HL-60 (cell line): ENCODE measurements around the gene WASHC3.

Experiments
- DNase-seq, 2 experiments: peaks; one replicate each; pipeline ENCODE4 v3.0.0-alpha.2; 2010 to 2020; ENCODE audit warnings: low read depth in 1 of 2, low spot score in 1 of 2
- H3K27ac ChIP-seq: fragments of 250-450 bp; sonication (Bioruptor Pico); replicated peaks from 2 replicates; pipeline ENCODE4 v1.5.1; 2020; ENCODE audit warnings: mild to moderate bottlenecking, moderate library complexity
- H3K27me3 ChIP-seq: fragments of 250-450 bp; sonication (Bioruptor Pico); 2 replicates; pipeline ENCODE4 v1.5.1; 2021; ENCODE audit warnings: mild to moderate bottlenecking, moderate library complexity; ENCODE audit not compliant: insufficient read depth, poor library complexity, severe bottlenecking
- H3K4me3 ChIP-seq: replicated peaks from 2 replicates; pipeline ENCODE4 v1.5.1; 2011; ENCODE audit warnings: mild to moderate bottlenecking, control low read depth, low read length; ENCODE audit not compliant: insufficient read depth
- CTCF ChIP-seq: IDR thresholded peaks from one replicate; pipeline ENCODE4 v1.5.1; 2011; ENCODE audit warnings: low read length, control low read depth, inconsistent platforms; ENCODE audit not compliant: insufficient read depth
- GABPA ChIP-seq: IDR thresholded peaks from 2 replicates; pipeline ENCODE4 v1.6.1; 2012; ENCODE audit warnings: low read depth
- POLR2AphosphoS5 ChIP-seq: IDR thresholded peaks from 2 replicates; pipeline ENCODE4 v1.6.1; 2012; ENCODE audit warnings: low read depth
- REST ChIP-seq: IDR thresholded peaks from 2 replicates; pipeline ENCODE4 v1.6.1; 2012; ENCODE audit warnings: low read depth; ENCODE audit not compliant: insufficient replicate concordance
- SPI1 ChIP-seq: IDR thresholded peaks from 2 replicates; pipeline ENCODE4 v1.6.1; 2012; ENCODE audit warnings: low read depth, mild to moderate bottlenecking, borderline replicate concordance

The WASHC3 gene

GRCh38 chr12:102029141-102029540 lies 32.6 kb downstream of the WASHC3 start:
- no peak for DNase-seq
- Histone ChIP-seq H3K27me3 (no peaks in the 10 kb centered on the region), H3K4me3 (no peak overlapping the region), H3K27ac (no peak overlapping the region)
- TF ChIP-seq GABPA (no peak), POLR2AphosphoS5 (no peak), REST (no peak), SPI1 (no peak), CTCF (no peak)

- Histone ChIP-seq H3K27ac (no peak overlapping the region), H3K4me3 (no peak overlapping the region), H3K27me3 (no peaks in the 10 kb centered on the region)
- TF ChIP-seq POLR2AphosphoS5, result no peak
- TF ChIP-seq GABPA, result no peak
- TF ChIP-seq REST, result no peak
- no peak for TF ChIP-seq CTCF
- no peak for TF ChIP-seq SPI1
- no peak for DNase-seq
Observed at GRCh38 chr12:102026728-102027127, 35.1 kb downstream of the WASHC3 start.

GRCh38 chr12:102024765-102025164 lies 37.0 kb downstream of the WASHC3 start:
- Histone ChIP-seq H3K4me3 (no peak overlapping the region), H3K27ac (no peak overlapping the region), H3K27me3 (no peaks in the 10 kb centered on the region)
- TF ChIP-seq POLR2AphosphoS5, result no peak
- TF ChIP-seq REST, result no peak
- TF ChIP-seq SPI1, result no peak
- no peak for TF ChIP-seq GABPA
- no peak for TF ChIP-seq CTCF
- DNase-seq, result no peak
